OCI-LY3 (cell line): ENCODE data around the gene CELF5.

Experiments
- CTCF ChIP-seq: fragments of 200-600, 300-600 bp; sonication (generic); IDR thresholded peaks from 2 replicates; pipeline ENCODE4 v1.5.1; 2014; ENCODE audit warnings: antibody characterized with exemption, low read length, low read depth
- EZH2phosphoT487 ChIP-seq: fragments of 200-600 bp; shearing (Covaris generic); IDR thresholded peaks from 2 replicates; pipeline ENCODE4 v1.6.1; 2018; ENCODE audit warnings: antibody characterized with exemption, mixed run types, low read depth

- TF ChIP-seq CTCF (no peak), EZH2phosphoT487 (no peak)
Observed at GRCh38 chr19:3291644-3292043, 67.2 kb downstream of the CELF5 start.
